GM18508 (cell line): ENCODE measurements around the gene GRK3.
"Not testable (repeated sequence)": the region's sequence is repeated elsewhere in the genome, so short reads cannot be mapped to it uniquely, and the experiment has no call there.

Source experiments
- ATAC-seq: cut with Tn5 transposase; IDR thresholded peaks from one replicate; pipeline ENCODE4 v1.9.1; 2021; ENCODE audit warnings: moderate number of reproducible peaks; ENCODE audit not compliant: insufficient read depth, unreplicated experiment

Gene GRK3

DNA sequence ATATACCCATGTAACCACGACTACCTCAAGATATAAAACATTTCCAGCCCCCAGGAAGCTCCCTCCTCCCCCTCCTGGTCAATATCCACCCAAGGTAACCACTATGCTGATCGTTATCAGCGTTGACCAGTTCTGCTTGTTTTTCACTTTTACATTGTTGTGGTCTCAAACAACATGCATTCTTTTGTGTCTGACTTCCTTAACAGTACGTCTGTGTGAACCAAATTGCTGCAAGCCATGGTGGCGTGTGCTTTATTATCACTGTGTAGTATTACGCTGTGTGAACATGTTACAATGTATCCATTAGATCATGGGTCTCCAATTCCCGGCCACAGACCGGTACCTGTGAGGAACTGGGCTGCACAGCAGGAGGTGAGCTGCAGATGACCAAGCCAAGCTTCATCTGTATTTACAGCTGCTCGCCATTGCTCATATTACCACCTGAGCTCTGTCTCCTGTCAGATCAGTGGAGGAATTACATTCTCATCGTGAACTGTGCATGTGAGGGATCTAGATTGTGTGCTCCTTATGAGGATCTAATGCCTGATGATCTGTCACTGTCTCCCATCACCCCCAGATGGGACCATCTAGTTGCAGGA is 15.5 kb upstream of the GRK3 start:
- ATAC-seq = no peak

DNA sequence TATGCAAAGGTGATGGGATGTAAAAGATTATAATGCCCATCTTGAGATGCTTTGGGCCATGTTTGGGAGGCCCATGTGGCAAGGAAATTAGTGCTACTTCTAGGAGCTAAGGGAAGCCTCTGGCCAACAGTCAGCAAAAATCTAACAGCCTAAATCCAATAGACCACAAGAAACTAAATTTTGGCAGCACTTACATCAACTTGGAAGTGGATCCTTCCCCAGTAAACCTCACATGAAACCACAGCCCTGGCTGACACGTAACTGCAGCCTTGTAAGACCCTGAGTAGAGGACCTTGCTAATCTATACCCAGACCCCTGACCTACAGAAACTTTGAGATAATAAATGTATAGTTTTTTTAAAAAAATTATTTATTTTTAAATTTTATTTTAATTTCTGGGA is 13.1 kb upstream of the GRK3 start:
- no peak for ATAC-seq

DNA sequence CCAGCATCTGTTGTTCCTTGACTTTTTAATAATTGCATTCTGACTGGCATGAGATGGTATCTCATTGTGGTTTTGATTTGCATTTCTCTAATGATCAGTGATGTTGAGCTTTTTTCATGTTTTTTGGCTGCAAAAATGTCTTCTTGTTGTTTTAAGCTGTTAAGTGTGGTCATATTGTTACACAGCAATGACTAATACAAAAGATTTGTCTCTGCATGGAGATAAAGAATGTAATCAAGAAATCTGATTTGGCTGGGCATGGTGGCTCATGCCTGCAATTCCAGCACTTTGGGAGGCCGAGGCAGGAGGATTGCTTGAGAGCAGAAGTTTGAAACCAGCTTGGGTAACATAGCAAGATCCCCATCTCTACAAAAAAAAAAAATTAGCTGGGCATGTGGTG is 12.1 kb upstream of the GRK3 start:
- not testable (repeated sequence) for ATAC-seq

DNA sequence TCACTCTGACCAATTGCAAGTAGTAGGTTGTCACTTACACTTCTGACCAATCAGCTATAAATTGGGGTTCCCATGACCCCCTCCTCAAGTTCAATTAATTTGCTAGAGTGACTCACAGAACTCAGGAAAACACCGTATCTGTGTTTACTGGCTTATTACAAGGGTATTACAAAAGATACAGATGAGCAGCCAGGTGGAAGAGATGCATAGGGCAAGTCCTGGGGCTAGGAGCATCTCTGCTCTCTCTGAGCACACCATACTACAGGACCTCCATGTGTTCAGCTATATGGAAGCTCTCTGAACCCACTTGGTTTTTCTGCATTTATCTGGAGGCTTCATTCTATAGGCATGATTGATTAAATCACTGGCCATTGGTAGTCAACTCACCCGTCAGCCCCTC is 11.3 kb upstream of the GRK3 start:
- no peak for ATAC-seq

DNA sequence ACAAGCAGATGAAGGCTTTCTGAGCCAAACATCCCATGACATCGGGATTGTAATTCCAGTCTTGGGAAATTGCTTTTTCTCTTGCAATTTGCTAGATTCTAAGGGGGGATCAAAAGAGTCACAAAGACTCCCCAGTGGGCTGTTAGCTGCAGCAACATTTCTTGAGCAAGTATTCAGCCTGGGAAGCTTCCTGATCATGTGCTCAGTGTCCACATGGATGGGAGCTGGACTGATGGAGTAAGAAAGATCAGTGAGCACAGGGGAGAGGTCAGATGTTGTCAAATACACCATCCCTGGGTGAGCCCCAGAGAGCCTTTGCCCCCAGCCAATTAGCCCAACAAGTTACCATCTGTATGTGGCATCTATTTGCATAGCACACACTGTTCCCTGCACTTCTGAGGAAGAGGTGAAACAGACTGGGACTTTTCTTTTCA is 10.2 kb upstream of the GRK3 start:
- ATAC-seq = no peak

DNA sequence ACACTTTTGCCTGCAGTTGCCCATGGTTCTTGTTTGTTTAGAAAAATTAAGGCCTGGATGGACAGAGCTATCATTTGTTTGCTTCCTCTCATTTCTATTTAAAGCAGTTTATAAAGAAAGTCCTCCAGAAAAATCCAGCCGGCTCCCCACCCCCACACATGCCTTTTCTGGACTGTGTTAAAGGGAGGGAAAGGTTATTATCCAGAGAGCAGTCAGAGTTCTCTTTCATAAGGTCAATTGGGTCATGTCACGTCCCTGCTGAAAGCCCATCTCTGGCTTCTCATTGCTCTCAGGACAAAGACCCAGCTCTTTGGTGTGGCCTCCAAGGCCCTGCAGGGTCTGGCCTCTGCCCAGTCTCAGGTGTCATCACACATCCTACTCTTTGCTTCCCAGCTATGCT is 9.8 kb upstream of the GRK3 start:
- no peak for ATAC-seq

DNA sequence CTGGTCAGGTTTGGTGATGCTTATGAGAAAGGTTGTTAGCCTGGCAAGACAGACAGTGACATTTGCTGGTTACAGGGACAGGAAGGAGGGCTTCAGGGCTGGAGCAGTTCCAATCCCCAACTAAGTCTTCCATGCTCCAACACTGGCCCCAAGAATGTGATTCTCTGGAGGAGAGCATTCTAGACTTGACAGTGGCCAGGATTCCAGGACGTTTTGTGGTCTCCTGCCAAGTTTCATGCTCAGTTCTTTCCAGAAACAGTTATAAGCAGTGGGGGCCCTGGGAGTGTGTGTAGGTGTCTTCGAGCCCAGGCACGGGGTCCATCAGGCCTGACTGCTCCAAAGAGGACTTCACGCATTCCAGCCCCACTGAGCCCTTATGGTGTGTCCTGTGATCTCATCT is 8.9 kb upstream of the GRK3 start:
- no peak for ATAC-seq

DNA sequence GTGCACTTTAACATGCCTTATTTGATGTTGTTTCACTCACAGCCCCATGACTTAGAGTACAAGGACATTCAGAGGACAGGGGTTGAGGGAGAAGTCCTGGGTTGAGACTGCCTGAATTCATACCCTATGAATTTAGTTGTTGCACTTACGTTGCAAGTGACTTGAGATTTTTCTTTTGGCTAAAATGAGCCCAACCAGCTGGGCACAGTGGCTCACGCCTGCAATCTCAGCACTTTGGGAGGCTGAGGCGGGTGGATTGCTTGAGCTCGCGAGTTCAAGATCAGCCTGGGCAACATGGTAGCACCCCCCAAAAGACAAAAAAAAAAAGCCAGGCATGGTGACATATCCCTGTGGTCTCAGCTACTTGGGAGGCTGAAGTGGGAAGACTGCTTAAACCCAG is 7.3 kb upstream of the GRK3 start:
- ATAC-seq = no peak

DNA sequence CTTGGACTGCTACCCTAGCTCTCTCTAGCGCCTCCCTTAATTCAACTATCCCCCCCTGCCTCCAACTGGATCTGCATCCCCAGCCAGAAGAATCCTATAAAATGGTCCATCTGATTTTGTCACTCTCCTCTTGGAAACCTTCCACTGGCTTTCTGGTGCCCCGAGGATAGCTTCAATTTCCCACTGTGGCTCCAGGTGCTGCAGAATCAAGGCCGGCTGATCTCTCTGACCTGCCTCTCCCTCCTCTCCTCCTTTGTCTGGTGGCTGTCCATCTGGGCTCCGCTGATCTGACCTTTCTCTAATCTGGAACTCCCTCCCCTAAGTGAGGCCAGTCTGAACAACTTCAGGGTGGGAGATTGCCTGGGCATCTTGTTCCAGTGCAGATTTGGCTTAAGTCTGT is 6.1 kb upstream of the GRK3 start:
- ATAC-seq = no peak

DNA sequence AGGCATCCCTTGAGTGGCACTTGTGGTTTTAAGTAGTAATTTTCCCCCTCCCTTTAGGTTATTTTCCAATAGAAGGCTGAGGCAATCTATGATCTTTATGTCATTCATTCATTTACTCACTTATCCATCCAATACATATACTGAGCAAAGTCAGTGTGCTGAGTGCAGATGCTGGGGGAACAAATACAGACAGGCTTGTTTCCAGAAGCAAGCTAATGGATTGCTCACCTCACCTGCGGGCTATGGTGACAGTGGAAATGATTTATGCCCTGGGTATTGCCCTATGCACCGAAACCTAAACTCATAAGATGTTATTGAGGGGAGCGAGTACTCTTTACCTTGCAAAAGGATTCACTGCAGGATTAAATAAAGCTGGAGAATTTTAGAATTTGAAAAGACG is 4.6 kb upstream of the GRK3 start:
- not testable (repeated sequence) for ATAC-seq

DNA sequence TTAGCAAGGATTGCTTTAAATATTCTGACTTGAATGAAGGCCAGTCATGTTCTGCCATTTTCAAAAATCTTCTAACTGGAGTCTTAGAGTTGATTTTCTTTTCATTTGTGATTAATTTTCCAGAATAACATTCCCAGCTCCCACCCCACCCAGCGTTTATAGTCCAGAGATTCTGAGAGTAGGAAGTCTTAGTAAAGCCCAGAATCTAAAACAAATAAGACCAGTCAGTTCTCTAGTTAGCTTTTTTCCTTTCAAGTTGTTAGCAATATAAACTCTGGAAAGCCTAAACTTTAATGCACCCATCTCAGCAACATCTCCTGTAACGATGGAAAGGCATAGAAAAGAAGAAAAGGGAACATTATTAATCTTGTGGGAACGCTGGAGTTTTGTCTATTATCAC is 3.3 kb upstream of the GRK3 start:
- ATAC-seq = not testable (repeated sequence)

DNA sequence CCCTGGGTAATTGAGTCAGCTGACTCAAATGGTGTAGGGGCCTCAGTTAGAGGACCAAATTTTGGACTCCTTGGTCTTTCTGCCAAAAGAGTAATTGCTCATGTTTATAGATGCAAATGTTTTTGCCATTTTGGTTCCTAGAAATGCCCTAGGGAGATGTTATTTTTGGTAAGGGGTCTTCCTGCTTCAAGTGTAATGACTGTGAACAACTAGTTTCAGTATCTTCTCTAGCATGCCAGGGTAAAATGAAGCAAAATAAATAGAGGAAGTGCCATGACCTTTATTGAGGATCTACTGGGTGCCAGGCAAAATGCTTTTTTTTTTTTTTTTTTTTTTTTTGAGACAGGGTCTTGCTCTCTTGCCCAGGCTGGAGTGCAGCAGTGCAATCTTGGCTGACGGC is 2.5 kb upstream of the GRK3 start:
- ATAC-seq = not testable (repeated sequence)

DNA sequence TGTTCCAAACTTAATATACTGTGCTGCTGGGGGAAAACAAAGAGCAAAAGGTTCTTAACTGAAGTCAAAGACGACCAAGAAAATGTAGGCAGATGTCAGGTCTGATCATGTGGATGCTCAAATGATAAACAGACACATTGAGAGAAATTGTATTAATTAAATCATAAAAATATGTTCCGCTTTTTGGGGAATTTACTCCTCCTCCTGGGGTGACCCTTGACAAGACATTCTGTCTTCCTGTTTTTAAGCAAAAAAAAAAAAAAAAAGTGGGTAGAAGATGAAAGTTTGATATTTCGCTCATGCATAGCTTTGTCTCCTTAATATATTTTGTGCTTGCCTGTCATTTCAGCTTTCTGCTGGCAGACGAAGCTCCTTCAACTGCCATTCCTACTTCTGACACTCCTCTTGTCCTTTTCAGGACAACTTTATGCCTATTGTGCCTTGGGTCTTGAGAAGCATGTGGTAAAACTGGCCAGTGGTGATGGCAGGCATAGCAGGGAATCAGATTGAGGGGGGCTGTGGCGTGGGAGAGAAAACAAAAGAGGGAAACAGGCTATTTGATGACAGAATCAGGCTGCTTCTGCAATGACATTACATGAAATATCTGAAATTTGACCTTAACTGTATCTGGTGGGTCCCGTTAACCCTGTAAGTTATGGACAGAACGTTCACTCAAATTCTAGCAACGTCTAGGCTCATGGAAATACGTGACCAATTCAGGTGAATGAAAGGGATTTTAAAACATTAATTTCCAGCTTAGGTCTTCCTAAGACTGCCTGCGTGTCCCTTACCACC is 1.3 kb upstream of the GRK3 start:
- ATAC-seq = not testable (repeated sequence)

DNA sequence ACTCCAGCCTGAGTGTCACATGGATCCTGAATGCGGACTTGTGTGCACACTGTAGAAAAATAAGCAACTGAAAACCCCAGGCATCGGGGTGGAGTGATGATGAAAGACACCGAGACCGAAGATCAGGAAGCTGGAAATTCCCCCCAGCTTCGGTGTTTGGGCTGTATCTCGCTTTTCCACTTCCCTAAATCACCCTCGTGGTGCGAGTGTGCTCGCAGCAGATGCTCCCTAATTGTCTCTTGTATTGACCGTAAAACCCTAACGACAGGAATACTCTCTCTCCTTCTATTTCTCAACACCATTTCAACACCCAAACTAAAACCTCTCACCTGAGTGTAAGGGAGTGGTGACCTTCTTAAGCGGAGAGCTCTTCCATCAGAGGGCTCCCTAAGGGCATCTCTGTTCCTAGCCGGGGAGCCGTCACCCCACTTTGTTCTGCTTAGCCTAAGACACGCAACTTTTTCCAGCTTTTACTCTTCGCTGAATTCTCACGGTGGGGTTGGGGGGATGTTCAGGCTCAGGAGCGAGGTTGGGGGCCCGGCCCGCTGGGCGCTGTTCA is 635 bp upstream of the GRK3 start:
- ATAC-seq = no peak

DNA sequence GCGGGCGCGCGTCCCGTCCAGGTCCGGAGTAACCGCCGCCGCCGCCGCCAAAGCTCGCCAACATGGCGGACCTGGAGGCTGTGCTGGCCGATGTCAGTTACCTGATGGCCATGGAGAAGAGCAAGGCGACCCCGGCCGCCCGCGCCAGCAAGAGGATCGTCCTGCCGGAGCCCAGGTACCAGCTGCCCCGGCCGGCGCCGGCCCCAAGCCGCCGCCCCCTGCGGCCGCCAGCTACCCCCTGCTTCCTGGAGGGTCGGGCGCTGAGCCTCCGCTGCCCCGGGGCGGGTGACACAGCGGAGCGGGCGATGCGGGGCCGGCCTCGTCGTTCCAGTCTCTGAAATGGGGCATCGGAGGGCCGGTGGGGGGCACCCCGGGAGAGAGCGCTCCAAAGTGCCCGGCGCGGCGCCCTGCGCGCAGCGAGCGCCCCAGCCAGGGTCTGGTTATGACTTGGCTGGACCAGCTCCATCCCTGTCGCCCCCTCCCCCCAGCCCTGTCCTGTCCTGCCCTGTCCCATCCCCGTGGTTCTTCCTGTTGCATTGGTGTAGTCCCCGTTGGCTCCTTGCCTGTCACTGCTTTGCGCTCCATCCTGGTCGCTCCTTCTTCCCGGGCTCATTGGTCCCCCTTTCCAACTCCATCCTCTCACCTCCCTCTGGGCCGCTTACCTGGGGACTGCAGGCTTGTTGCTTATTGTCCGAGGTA is 653 bp downstream of the GRK3 start:
- ATAC-seq = no peak

DNA sequence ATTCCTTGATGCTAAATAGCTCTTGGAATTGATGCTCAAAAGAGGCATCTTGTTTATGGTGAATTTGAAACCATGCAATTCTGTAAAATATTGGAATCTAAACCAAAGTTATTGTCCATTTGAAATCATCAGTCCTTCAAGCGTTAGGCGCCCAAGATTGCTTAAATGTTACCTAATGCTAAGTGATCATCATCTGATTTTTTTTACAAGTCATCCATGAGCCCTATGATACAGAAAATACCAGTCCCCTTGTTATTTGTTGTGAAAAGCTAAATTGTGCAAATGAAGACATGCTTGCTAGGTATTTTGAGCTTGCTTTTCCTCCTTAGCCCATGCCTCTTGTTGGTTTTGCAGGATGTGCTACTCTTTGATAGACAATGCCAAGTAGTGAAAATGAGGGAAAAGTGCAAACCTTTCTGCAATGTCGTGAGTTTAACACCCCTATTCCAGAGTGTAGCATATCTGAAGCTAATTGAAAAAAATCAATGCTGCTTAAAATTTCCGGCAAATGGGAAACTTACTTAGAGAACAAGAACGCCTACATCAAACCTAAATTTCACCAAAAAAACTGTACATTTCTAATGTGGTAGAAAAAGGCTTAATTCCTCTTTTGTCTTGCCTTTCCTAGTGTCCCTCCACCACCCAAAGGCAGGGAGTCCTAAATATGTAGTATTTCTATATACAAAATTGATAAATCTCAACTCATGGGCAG is 1.9 kb downstream of the GRK3 start:
- no peak for ATAC-seq

DNA sequence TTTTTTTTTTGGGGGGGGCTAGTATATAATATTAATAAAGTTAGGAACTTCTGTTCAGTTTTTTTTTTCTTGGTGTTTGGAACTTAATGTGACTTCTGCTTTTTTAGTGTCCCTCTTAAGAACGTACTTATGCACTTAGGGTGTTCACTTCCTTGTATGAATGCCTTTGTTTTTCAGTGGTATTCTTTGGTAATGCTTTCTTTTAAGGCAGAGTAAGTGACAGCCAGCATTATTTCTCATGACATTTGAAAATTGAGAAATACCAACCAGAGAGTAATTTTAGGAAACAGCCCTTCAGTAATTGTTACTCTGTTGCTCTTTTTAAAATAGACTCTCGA is 2.4 kb downstream of the GRK3 start:
- no peak for ATAC-seq

DNA sequence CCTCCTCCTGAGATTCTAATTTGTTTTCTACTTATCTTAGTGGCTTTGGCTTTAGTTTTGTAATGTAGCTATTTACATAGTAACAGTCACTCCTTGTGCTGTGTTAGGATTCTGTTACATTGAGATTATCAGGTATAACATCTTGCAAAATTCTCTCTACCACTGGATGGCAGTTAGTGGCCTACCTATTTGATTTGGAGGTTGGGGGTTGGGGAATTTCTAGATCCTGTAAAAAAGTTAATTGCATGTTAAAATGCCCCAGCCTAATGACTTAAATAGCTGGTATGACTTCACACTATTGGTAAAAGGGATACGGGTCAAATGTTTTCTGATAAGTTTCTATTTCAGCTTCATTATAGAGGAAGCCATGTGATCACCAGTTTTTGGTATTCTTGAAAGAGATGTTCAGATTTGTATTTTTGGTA is 2.8 kb downstream of the GRK3 start:
- ATAC-seq = no peak

DNA sequence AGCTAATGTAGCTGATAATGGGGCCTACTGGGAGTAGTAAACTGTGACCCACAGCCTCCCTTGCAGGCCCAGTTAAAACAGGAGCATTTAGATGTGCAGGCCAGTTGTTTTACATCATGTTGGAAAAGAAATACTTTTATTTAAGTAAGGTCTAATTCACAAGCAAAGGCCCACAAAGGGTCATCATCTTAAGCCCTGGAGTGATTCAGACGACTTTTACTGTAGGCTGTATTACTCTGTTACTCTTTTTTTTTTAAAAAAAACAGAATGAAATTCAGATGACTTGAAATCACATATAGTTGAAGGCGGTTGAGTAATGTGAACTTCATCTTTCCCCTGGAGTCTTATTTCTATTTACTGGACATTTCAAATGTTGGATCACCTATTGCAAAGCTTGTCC is 3.6 kb downstream of the GRK3 start:
- ATAC-seq = not testable (repeated sequence)

DNA sequence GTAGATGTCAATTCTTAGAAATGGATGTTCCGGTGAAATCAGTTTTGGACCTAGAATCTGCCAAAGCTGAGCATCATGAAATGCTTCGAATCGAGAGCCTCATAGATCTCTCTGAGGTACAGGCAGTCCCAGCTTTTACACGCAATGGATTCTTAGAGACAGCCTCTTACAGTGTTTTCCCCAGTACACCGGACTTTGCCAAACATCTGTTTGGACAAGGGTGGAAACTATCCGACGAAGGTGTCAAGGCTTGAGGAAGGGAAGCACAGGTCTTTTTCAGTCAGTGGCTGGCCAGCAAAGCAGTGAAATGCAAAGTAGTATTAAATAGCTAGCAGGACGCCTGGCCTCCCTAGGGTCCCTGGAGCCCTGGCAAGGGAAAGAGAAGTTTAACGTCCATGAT is 4.9 kb downstream of the GRK3 start:
- no peak for ATAC-seq

DNA sequence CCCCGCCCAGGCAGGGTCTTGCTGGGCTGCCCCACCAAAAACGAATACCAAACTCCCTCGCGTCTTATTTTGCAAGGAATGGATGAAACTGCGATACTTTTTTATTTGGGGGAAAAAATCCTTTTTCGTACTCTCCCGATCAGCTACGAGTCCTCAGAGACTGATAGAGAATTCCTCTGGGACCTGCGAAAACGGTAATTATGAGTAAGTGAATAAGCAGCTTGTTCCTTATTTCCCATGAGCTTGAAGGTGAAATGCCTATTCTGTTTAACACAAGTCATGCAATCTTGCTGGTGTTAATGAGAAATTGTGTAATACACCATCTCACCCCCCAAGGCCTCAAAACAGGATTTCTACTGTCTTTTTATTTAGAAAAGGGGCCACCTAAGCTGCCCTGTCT is 5.5 kb downstream of the GRK3 start:
- ATAC-seq = no peak
